H1 (cell line): ENCODE results near the gene SMIM20.

Source experiments
- CREB1 ChIP-seq: IDR thresholded peaks from 2 replicates; pipeline ENCODE4 v1.6.1; 2012; ENCODE audit warnings: inconsistent platforms
- JUN ChIP-seq: IDR thresholded peaks from 2 replicates; pipeline ENCODE4 v1.6.1; 2011; ENCODE audit warnings: low read depth, mild to moderate bottlenecking, improper control_type of control experiment, low read length
- SUZ12 ChIP-seq: fragments of 200-600 bp; sonication (generic); IDR thresholded peaks from 2 replicates; pipeline ENCODE4 v1.6.1; 2012; ENCODE audit warnings: mild to moderate bottlenecking, inconsistent platforms, low read length, moderate library complexity, mixed read lengths

- TF ChIP-seq CREB1: no peak
- TF ChIP-seq SUZ12: no peak
- TF ChIP-seq JUN: no peak
Measured at GRCh38 chr4:25875281-25875745, 38.7 kb upstream of the SMIM20 start.
